Measurements from ENCODE around the gene HTR7.

GRCh38 chr10:90799172-90799571 lies 58.7 kb downstream of the HTR7 start:
- TF ChIP-seq CTCF (IDR thresholded peaks at IDR 0.05; ENCODE audit: poor library complexity) (no peak), EZH2 (IDR thresholded peaks at IDR 0.05; ENCODE audit: borderline replicate concordance) (no peak)

Data from hepatocyte (in vitro differentiated cells).